Vagina (tissue), 2 donors: ENCODE data around the gene ST7. TPM values are rescaled to one million over a fixed set of nuclear protein-coding genes. Genes with fewer than 3 reads are reported as not detected.

Source experiments
- DNase-seq, 2 donors: peaks; one replicate each; pipeline ENCODE4 v3.0.0-alpha.2; 2017; ENCODE audit errors: extremely low spot score in 2 of 2
- H3K27ac ChIP-seq: fragments of 200-600 bp; sonication (generic); one replicate; pipeline ENCODE4 v1.5.1; 2019
- H3K27me3 ChIP-seq: fragments of 200-600 bp; sonication (generic); one replicate; pipeline ENCODE4 v1.5.1; 2019
- H3K36me3 ChIP-seq, 2 donors: fragments of 200-600 bp; sonication (generic); one replicate each; pipeline ENCODE4 v1.5.1; 2017 to 2019
- H3K4me1 ChIP-seq: fragments of 200-600 bp; sonication (generic); one replicate; pipeline ENCODE4 v1.5.1; 2019
- H3K4me3 ChIP-seq, 2 donors: fragments of 200-600 bp; sonication (generic); 1 replicate in 1 of 2; 2 replicates in 1 of 2; pipeline ENCODE4 v1.5.1; 2016 to 2019
- H3K9me3 ChIP-seq: fragments of 200-600 bp; sonication (generic); one replicate; pipeline ENCODE4 v1.5.1; 2019
- CTCF ChIP-seq, 3 experiments: fragments of 450-650 bp in 2 of 3; fragments of 200-600 bp in 1 of 3; sonication (generic) in 1 of 3; IDR thresholded peaks; one replicate each; pipeline ENCODE4 v1.5.1; 2017 to 2019; ENCODE audit warnings: antibody characterized with exemption in 3 of 3, mild to moderate bottlenecking in 2 of 3, moderate library complexity in 2 of 3
- POLR2A ChIP-seq, 2 donors: fragments of 450-650 bp; IDR thresholded peaks; one replicate each; pipeline ENCODE4 v1.6.1; 2017; ENCODE audit warnings: antibody characterized with exemption in 2 of 2, mild to moderate bottlenecking in 2 of 2, moderate library complexity in 2 of 2
- POLR2AphosphoS5 ChIP-seq, 2 donors: sonication (generic); formaldehyde crosslinking; IDR thresholded peaks; one replicate each; pipeline ENCODE4 v1.9.0; 2017; ENCODE audit warnings: antibody characterized with exemption in 2 of 2, mild to moderate bottlenecking in 2 of 2, low read depth in 1 of 2; ENCODE audit not compliant: insufficient read depth in 1 of 2
- intact Hi-C: fragments of 100-400 bp; cut with DNase I; formaldehyde crosslinking; loops from one replicate; pipeline ENCODE4 v1.15.1; 2023
- total RNA-seq: library from RNA; depleted of rRNA; stranded (reverse); fragments of >200 nt; gene quantifications from one replicate; pipeline ENCODE4 v1.2.3, GENCODE V29; 2016

The ST7 gene
- total RNA-seq, 1 donor from 2014 or later: 15.2 TPM

GRCh38 chr7:117259615-117260014 is 306.3 kb downstream of the ST7 start:
- H3K9me3 ChIP-seq: no peaks in the 10 kb centered on the region
- H3K36me3 ChIP-seq: no peaks in the 10 kb centered on the region
- H3K27me3 ChIP-seq: no peaks in the 10 kb centered on the region
- intact Hi-C loops: no loop called here
- no peak overlapping the region for H3K27ac ChIP-seq
- no peak for DNase-seq
- TF ChIP-seq POLR2AphosphoS5 (IDR thresholded peaks at IDR 0.05; ENCODE audit: insufficient read depth in 1 of 2, low read depth in 1 of 2) (no peak), POLR2A (IDR thresholded peaks at IDR 0.05) (no peak), CTCF (IDR thresholded peaks at IDR 0.05) (no peak)
- no peak overlapping the region for H3K4me3 ChIP-seq
- no peaks in the 10 kb centered on the region for H3K4me1 ChIP-seq

DNA sequence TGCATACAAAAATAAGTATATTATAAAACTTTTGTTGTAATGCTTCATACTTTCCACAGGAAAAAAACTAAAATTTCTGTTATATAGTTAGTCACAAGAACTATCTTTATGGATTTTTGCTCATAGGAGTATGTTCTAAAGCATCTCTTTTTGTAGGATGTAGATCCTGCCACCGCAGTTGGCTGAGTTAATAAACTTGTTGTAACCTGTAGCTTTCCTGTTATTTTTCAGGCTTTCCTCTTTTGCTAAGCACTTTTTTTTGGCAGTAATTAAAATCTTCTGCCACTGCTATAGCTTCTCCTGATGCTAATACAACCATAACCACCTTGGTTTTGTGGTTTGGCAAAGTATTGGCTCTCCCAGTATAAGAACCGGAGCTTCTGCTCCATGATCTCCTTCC is 309.2 kb downstream of the ST7 start:
- Histone ChIP-seq H3K4me3 (no peak overlapping the region), H3K27ac (no peak overlapping the region), H3K36me3 (no peaks in the 10 kb centered on the region), H3K9me3 (no peaks in the 10 kb centered on the region), H3K27me3 (no peaks in the 10 kb centered on the region), H3K4me1 (no peaks in the 10 kb centered on the region)
- no peak for DNase-seq
- TF ChIP-seq POLR2A (IDR thresholded peaks at IDR 0.05) (no peak), CTCF (IDR thresholded peaks at IDR 0.05) (no peak), POLR2AphosphoS5 (IDR thresholded peaks at IDR 0.05; ENCODE audit: insufficient read depth in 1 of 2, low read depth in 1 of 2) (no peak)
- intact Hi-C loops: no loop called here

DNA sequence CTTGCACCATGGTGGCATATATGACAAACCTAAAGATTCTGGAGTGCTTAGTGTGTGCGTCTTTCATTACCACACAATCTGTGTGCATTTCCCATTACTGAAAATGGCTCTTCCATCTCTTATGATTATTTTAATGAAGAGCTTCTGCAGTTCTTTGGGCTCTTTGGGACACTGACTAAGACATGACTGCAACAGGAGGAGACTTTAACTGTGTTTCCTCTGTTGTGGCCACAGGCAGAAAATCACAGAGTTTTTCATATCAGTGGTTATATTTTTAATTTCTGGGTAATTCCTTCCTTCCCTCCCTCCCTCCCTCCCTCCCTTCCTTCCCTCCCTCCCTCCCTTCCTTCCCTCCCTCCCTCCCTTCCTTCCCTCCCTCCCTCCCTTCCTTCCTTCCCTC is 311.4 kb downstream of the ST7 start:
- TF ChIP-seq POLR2AphosphoS5 (IDR thresholded peaks at IDR 0.05; ENCODE audit: insufficient read depth in 1 of 2, low read depth in 1 of 2) (no peak), POLR2A (IDR thresholded peaks at IDR 0.05) (no peak), CTCF (IDR thresholded peaks at IDR 0.05) (no peak)
- no peaks in the 10 kb centered on the region for H3K36me3 ChIP-seq
- DNase-seq: no peak
- H3K9me3 ChIP-seq: no peaks in the 10 kb centered on the region
- peaks cover 6% of the 10 kb centered on the region for H3K4me1 ChIP-seq
- H3K4me3 ChIP-seq: no peak overlapping the region
- intact Hi-C loops: no loop called here
- H3K27me3 ChIP-seq: no peaks in the 10 kb centered on the region
- H3K27ac ChIP-seq: no peak overlapping the region

GRCh38 chr7:117269417-117269816 is 316.1 kb downstream of the ST7 start:
- DNase-seq: peak in 1 of 2 donors; percentile 1
- peak overlapping the region; percentile 62 for H3K27ac ChIP-seq
- peaks cover 12% of the 10 kb centered on the region for H3K4me1 ChIP-seq
- no peaks in the 10 kb centered on the region for H3K27me3 ChIP-seq
- H3K4me3 ChIP-seq: no peak overlapping the region
- intact Hi-C loops: no loop called here
- no peaks in the 10 kb centered on the region for H3K9me3 ChIP-seq
- no peak for TF ChIP-seq POLR2A (IDR thresholded peaks at IDR 0.05)
- TF ChIP-seq CTCF (IDR thresholded peaks at IDR 0.05): no peak
- TF ChIP-seq POLR2AphosphoS5 (IDR thresholded peaks at IDR 0.05; ENCODE audit: insufficient read depth in 1 of 2, low read depth in 1 of 2): peak in 1 of 2 donors; percentile 37
- no peaks in the 10 kb centered on the region for H3K36me3 ChIP-seq

GRCh38 chr7:117269886-117270285 is 316.6 kb downstream of the ST7 start:
- no peak for DNase-seq
- H3K4me3 ChIP-seq: no peak overlapping the region
- no peaks in the 10 kb centered on the region for H3K27me3 ChIP-seq
- intact Hi-C loops: no loop called here
- no peaks in the 10 kb centered on the region for H3K9me3 ChIP-seq
- TF ChIP-seq CTCF (IDR thresholded peaks at IDR 0.05) (no peak), POLR2A (IDR thresholded peaks at IDR 0.05) (no peak), POLR2AphosphoS5 (IDR thresholded peaks at IDR 0.05; ENCODE audit: insufficient read depth in 1 of 2, low read depth in 1 of 2) (no peak)
- peak overlapping the region; percentile 62 for H3K27ac ChIP-seq
- H3K36me3 ChIP-seq: no peaks in the 10 kb centered on the region
- peaks cover 12% of the 10 kb centered on the region for H3K4me1 ChIP-seq
